Activated CD4-positive, CD25-positive, alpha-beta regulatory T cell treated with anti-CD3 and anti-CD28 coated beads, Interleukin-2, amount 50 U/mL, for 24 hours (primary cell): ENCODE data around the gene CTLA4.

Experiments used
- ATAC-seq, 2 donors: fragments of 150-1000 bp; cut with Tn5 transposase; one replicate each; pipeline ENCODE4 v1.10.0; 2021; ENCODE audit warnings: mild to moderate bottlenecking in 1 of 2, moderate library complexity in 1 of 2

The CTLA4 gene

GRCh38 chr2:203892207-203892606, 24.6 kb downstream of the CTLA4 start:
- ATAC-seq: no peak

GRCh38 chr2:203893401-203893800, 25.8 kb downstream of the CTLA4 start:
- ATAC-seq: no peak

GRCh38 chr2:203893840-203894239, 26.3 kb downstream of the CTLA4 start:
- ATAC-seq: no peak

- peak; percentile 45 to 52 for ATAC-seq
These were observed 26.7 kb downstream of the CTLA4 start for GRCh38 chr2:203894262-203894661.

GRCh38 chr2:203897544-203897943, 30.0 kb downstream of the CTLA4 start:
- no peak for ATAC-seq

GRCh38 chr2:203898657-203899056, 31.1 kb downstream of the CTLA4 start:
- ATAC-seq: no peak

- no peak for ATAC-seq
These were observed 32.7 kb downstream of the CTLA4 start for GRCh38 chr2:203900253-203900652.

GRCh38 chr2:203904022-203904421, 36.5 kb downstream of the CTLA4 start:
- no peak for ATAC-seq

- no peak for ATAC-seq
These were observed 38.1 kb downstream of the CTLA4 start for GRCh38 chr2:203905656-203906055.

- peak in 1 of 2 donors; percentile 31 for ATAC-seq
These were observed 40.7 kb downstream of the CTLA4 start for GRCh38 chr2:203908066-203908796.

GRCh38 chr2:203908797-203909185, 41.2 kb downstream of the CTLA4 start:
- no peak for ATAC-seq

GRCh38 chr2:203909261-203909967, 41.8 kb downstream of the CTLA4 start:
- peak; percentile 74 to 76 for ATAC-seq

GRCh38 chr2:203909974-203910373, 42.4 kb downstream of the CTLA4 start:
- ATAC-seq: peak; percentile 40 to 53

- no peak for ATAC-seq
These were observed 46.4 kb downstream of the CTLA4 start for GRCh38 chr2:203913947-203914346.

- ATAC-seq: peak in 1 of 2 donors; percentile 61
These were observed 47.1 kb downstream of the CTLA4 start for GRCh38 chr2:203914546-203915182.

- no peak for ATAC-seq
These were observed 47.7 kb downstream of the CTLA4 start for GRCh38 chr2:203915256-203915655.

GRCh38 chr2:203916756-203917155, 49.2 kb downstream of the CTLA4 start:
- ATAC-seq: no peak

- no peak for ATAC-seq
These were observed 50.7 kb downstream of the CTLA4 start for GRCh38 chr2:203918264-203918663.

GRCh38 chr2:203918839-203919238, 51.3 kb downstream of the CTLA4 start:
- no peak for ATAC-seq
